ELR (cell line): ENCODE measurements around the gene ZNRF2.
"Not testable (repeated sequence)": the region's sequence is repeated elsewhere in the genome, so short reads cannot be mapped to it uniquely, and the experiment has no call there.

Experiments
- DNase-seq: peaks from one replicate; pipeline ENCODE4 v3.0.0-alpha.2; 2015; ENCODE audit warnings: low read depth

Gene ZNRF2

GRCh38 chr7:30290317-30290716 is 5.9 kb downstream of the ZNRF2 start:
- peak; percentile 54 for DNase-seq

- DNase-seq: not testable (repeated sequence)
These were observed 8.1 kb downstream of the ZNRF2 start for GRCh38 chr7:30292416-30293038.

DNA sequence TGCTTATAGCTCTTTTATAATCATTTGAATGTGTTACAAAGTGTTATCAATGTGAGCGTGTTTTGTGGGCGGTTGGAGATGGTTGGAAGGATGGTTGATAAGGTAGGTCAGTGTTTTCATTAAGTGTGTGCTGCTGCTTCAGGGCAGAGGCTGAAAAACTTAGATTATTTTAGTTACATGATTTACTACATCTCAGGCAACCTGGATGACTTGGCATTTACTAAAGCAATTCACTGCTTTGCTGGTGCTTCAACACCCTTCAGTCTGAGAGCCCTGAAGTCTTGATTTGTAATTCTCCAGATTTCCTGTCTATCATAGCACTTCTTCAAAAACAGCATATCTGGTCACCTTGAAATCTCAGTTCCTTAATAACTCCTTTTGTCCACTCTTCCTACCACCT is 11.9 kb downstream of the ZNRF2 start:
- DNase-seq: not testable (repeated sequence)

DNA sequence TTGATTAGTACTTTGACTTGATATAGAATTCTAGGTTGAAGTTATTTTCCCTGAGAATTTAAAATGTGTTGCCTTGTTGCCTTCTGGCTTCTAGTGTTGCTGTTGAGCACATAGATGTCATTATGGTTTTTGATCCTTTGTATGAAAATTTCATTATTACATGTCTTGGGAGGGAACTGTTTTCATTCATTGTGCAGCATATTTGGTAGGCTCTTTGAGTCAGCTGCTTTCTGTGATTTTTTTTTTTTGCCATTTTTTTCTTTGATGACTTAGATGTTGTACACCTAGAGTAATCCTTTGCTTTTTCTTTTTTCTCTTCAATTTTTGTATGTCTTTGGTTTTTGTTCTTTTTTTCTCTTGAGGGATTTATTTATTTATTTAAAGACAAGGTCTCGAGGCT is 13.1 kb downstream of the ZNRF2 start:
- DNase-seq: not testable (repeated sequence)

DNA sequence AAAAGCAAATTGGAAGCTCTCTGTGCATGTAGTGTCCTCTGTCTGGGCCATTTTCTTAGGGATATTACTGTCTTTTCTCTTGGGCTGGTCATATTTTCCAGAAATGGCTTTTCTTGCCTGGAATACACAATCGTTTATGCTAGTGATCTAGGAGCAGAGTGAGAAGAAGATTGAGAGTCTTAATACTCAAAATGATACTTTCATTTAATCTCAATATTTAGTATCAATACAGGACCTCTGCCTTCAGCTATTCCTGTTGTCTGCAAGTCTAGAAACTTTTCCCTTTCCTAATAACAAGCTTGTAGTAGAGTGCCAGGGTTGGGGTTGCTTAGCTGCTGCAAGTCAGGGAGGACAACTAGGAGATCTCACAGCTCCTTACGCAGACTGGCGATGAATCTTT is 14.0 kb downstream of the ZNRF2 start:
- DNase-seq: not testable (repeated sequence)

DNA sequence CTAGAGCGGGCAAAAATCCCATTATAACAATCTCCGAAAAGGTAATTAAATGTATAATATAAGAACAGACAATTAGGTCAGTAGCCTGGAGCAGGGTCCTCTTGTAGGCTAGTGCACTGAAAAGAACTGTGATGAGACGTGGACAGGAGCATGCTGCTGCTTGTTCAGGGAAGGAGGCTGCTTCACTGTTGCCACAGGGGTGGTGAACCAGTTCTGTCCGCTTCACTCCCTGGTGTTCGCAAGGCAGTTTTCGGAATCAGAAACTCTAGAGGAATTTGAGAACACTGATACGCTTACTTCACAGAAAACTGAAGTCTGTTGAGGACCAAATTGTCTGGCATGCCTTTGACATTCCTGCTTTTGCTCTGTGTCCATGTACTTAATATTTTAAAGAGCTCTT is 17.4 kb downstream of the ZNRF2 start:
- no peak for DNase-seq

DNA sequence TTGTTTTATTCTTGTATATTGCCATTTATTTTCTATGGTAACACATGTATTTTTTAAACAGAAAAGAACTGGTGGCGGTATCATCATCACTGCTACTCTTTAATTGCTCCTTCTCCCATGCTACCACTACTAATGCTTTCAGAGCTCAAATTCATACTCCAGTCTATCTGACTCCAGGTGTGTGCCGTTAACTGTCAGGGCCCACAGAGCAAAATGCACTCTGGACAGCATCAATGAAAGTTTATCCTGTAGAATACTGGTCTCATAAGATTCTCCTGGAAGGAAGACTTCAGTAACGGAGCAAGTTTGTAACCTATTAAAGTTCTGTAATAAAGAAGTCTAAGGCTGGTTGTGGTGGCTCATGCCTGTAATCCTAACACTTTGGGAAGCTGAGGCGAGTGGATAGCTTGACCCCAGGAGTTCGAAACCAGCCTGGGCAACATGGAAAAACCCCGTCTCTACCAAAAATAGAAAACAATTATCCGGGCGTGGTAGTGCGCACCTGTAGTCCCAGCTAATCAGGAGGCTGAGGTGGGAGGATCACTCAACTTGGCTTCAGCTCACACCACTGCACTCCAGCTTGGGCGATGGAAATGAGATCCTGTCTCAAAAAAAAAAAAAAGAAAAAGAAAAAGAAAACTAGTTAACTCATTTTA is 18.4 kb downstream of the ZNRF2 start:
- no peak for DNase-seq

GRCh38 chr7:30303312-30304039 is 19.1 kb downstream of the ZNRF2 start:
- DNase-seq: no peak

DNA sequence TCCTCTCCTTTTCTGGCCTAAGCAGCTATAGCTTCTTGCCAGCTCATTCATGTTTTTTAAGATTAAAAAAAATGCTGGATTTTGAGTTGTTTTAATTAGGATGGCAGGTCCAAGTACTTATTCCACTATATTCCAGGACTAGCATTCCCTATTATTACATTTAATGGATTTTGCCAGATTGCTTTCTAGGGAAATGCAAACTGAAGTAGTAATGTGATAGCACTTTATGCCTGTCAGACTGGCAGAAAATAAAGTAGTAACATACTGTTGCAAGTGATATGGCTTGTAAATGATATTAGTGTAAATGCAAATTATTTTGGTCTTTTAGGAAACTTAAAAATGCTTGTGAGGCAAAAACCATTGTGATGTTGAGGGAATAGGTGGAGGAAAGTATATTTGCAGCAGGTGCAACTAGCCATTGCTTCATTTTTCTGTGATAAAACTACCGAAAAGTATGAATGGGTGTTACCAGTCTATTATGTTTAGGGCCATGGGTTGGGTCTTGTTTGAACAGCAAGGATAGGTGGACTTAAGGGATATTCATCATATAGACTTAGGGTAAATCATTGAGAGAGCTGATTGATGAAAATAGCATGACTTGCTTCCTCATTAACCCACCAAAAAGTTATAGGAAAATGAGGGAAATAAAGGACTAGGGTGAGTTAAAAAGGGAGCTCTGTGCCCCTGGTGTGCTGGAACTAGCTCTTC is 19.9 kb downstream of the ZNRF2 start:
- no peak for DNase-seq

DNA sequence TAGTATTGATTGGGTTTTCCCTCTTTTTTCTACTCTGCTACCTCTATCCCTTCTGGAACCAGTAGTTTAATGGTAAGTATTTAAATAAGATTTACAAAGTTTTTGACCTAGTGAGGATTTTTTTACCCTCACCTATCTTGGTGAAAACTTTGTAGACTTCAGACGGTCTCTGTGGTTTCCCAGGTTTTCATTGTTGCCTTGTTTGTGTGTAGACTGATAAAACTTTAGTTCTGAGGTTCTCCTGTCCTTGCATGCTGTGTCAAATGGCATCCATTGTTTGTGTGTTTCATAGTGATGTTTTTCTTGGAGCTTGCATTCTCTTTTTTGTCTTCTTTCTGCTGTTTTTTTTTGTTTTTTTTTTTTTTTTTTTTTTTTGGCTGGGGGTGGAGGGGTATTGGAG is 22.6 kb downstream of the ZNRF2 start:
- no peak for DNase-seq

DNA sequence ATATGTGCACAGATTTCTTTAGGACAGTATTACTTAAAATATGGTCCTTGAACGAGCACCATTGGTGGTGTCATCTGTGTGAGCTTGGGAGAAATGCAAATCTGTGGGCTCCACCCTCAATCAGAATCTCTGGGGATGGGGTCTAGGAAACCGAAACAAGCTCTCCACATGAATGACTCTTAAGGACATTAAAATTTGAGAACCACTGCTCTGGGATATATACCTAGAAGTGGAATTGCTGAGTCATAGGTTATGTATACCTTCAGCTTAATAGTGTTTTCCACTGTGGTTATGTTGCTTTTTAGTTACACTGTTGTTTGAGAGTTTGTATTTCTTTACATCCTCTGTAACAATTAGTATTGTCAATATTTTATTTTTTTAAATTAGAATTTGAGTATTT is 24.0 kb downstream of the ZNRF2 start:
- peak; percentile 48 for DNase-seq

- DNase-seq: no peak
These were observed 24.9 kb downstream of the ZNRF2 start for GRCh38 chr7:30309302-30309701.

DNA sequence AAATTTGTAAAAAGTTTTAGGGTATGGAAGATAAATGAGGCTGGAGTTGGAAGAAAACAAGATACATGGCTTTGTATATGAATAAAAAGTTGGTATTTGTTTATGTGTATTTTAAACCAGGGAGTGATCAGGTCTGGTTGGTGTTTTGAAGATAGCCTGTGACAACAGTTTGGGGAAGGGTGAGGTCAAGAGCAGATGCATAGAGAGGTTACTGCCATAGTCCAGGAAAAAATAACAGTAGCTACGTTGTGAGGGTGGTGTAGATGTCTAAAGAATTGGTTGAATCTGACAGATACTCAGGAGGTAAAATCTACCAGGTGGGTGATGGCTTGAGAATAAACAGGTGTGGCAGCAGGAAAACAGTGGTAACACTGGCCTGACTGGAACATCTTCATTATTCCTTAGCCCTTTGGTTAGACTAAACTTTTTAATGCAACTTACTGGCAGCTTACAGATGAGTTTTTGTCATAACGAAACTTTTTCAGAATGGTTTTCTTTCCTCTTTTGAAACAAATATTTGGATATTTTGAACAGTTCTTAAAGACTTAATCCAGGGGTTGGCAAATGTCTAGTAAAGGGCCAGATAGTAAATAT is 25.5 kb downstream of the ZNRF2 start:
- DNase-seq: no peak

DNA sequence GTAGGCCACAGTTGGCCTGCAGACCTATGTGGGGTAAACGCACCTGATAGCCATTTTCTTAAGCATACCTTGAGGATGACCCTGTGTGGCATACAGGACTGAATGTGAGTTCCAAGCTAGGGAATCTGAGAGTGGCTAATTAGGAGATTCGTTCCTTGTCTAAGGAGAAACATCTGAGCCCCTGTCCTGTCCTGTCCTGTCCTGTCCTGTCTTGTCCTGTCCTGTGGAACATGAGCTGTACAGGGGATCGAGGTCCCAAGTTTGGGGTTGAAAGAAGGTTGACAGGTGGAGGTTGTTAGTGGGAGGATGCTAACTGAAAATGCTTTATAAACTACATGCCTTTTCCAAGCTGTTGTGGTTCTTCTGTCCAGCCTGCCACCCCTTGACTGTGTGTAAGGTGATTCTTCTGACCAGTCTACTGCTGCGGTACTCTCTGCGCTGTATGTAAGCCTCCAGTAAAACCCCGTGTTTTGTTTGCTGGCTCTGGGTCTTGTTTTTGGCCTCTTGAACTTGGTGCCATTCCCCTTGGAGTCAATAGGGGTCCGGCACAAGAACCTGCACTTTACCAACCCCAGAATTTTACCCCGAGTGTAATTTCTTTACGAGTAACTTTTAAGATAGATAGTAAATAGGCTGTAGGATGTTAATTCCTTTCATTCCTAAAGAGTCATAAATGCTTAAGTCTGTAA is 26.4 kb downstream of the ZNRF2 start:
- no peak for DNase-seq

GRCh38 chr7:30312178-30312577 is 27.8 kb downstream of the ZNRF2 start:
- no peak for DNase-seq

GRCh38 chr7:30313348-30313747 is 29.0 kb downstream of the ZNRF2 start:
- DNase-seq: no peak

DNA sequence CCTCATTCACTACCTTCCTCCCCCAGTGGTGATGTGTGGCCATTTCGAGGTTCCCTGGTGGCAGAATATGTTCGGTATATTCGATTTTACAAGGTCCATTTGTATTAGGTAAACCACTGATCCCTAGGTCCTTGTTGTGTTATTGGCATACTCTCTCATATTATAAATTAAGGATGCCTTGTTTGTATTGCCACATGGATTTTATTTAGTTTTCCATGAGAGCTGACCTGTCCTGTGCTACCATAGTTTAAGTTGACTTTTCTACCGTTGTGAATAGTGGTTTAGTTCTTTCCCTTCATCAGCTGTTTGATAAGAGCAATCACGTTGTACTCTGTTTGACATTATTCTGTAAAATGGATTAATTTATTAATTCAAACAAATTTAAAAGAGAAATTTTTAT is 29.4 kb downstream of the ZNRF2 start:
- DNase-seq: no peak

DNA sequence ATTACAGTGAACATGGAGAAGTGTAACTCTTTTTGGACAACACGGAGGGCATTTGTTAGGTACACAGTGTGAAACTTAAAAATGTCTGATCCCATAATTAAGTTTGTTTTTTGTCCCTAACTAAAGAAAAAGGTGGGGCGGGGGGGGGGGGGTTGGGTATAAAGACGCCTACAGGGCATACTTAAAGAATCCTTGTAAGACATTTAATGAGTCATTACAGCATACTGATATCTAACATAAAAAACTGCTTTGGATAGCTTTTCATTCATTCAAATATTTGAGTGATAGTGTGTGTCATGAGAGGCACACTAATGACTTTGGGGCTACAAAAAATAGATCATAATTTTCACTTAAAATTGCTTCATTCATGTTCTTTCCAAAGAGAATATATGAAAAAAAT is 31.2 kb downstream of the ZNRF2 start:
- DNase-seq: no peak

DNA sequence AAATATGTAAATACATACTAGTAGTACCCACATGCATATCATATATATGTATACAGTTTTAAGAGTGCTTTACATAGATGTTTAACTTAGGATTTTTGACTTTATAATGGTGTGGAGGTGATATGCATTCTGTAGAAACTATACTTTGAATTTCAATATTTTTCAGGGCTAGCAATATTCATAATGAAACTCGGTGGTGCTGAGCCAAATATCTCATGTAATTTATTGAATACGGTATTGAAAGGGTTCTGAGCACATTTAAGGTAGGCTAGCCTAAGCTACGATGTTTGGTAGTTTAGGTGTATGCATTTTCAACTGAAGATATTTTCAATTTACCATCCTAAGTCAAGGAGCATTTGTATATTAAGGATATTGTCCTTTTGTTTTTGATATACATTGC is 36.0 kb downstream of the ZNRF2 start:
- DNase-seq: no peak

DNA sequence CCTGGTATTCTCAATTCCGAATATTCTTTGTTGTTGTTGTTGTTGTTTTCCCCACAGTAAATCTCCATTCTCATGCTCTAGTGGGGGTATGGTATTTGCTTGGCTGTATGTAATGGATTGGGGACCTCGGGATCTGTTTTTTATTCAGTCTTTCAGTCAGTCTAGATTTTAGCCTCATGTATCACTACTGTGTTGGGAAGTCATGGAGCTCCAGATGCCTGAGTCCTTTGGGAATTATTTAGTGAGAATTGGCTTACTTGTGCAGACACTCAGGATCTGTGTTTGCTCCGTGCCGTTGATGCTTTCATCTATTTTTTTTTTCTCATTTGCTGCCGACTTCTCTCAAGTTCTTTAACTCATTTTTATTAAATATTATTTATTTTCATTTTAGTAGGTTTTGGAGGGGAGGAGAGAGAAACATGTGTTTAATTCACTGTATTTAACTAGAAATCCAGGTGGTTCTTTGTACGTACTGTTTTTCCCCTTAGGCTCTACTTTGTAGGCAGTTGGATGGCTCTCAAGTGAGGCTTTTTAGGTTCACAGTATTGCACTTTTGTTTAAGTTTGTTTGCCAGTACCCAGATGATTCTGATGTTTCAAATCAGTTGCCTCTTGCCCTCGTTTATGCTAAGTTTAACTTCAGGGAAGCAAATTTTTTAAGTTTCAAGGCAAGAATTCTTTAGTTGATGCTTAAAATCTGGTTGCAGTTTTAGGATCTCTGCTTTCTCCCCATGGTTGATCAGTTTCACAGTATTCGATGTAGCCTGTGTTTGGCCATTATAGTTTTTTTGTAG is 36.9 kb downstream of the ZNRF2 start:
- DNase-seq: peak; percentile 30

DNA sequence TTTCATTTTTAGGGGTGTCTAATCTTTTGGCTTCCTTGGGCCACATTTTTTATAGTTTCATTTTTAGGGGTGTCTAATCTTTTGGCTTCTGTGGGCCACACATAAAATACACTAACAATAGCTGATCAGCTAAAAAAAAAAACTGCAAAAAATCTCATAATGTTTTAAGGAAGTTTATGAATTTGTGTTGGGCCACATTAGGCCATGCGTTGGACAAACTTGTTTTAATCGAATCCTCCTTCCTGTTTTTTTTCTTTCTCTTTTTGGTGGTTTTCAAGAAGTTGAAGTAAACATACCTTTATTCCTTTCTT is 37.4 kb downstream of the ZNRF2 start:
- DNase-seq: no peak
